HG03565 (cell line): Measurements from ENCODE around the gene LILRA6.
"Not testable (repeated sequence)": the region's sequence is repeated elsewhere in the genome, so short reads cannot be mapped to it uniquely, and the experiment has no call there.

Source experiments
- ATAC-seq: cut with Tn5 transposase; IDR thresholded peaks from one replicate; pipeline ENCODE4 v1.9.1; 2021; ENCODE audit warnings: mild to moderate bottlenecking, moderate library complexity; ENCODE audit not compliant: unreplicated experiment

The LILRA6 gene

DNA sequence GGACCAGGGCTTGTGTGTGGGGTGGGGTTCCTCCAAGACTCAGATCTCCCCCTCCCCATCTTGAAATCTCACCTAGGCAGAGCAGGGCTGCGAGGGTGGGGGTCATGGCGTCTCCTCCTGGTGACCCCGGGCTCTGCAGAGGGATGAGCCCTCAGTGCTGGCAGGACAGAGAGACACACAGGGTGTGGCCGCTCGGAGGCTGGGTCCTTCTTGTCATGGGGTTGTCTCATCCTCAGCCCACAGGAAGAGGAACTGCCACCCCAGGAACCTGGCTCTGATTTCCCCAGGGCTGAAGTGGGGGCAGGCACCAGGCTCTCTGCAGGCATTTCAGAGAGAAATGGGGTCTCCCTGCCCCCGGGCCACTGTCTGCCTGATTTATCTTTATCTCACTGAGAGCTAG lies at the start of gene LILRA6:
TSS of gene LILRA6 (minus strand) at position 145 of the 400 bp plus-strand sequence.
- not testable (repeated sequence) for ATAC-seq

DNA sequence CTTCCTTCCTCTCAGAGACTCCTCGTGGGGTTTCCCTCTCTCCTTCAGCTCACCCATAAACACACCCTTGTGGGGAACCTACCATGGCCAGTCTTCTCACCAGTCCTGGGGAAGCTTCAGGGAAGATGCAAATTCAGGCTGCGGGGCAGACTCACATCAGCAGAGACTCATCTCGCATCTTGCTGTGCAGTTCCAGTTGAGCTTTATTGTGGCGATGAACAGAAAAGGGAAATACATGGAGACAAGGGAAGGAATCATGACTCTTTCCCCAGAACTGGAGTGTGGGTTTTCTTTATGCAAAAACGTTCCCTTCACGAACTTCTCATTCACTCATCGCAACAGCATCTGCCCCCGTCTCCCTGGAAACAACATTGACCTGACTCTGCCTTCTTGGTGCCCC lies 46.6 kb upstream of the LILRA6 start:
- ATAC-seq: not testable (repeated sequence)

GRCh38 chr19:54287456-54287855 lies 44.9 kb upstream of the LILRA6 start:
- no peak for ATAC-seq

DNA sequence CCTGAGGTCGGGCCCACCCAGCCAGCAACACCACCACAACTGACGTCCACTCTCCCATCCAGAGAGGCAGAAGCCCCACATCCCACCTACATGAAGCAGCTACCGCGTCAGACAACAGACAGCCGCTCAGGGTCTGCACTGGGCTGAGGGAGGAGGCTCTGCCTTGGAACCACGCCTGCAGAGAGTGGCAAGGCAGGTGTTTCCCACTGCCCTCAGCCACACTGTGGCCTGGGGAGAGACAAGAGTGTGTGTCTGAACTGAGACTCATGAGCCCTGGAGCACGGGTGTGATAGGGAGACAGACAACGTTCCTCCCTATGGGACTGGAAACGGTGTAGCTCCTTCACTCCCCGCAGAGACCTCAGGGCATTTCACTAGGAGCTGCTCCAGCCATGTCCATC lies 43.7 kb upstream of the LILRA6 start:
- ATAC-seq: not testable (repeated sequence)

DNA sequence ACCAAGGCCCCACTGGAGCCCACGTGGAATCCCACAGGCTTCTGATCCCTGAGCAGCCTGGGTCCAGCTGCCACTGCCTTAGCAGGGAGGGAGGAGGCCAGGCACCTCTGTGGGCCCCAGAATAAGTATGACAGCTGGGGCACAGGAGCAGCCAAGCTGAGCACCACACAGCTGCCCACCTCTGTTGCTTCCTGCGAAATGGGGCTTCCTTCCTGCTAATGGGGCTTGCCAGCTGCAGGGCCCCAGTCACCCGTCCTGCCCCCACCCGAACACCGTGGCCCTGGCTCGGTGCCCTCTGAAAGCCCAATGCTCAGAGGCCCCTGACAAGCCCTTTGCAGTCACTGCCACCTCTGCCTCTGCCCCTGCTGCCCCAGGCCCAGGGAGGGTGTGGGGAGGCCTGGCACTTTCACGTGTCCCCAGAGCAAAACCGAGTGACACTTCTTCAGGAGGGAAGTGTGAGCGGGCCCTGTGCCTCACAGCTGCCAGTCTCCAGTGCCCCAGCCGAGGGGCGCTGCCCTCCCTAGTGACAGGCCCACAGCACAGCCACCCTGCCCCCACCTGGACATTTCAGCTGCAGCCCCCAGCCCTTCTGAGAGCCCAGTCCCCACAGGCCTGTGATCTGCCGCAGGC lies 43.0 kb upstream of the LILRA6 start:
- ATAC-seq: not testable (repeated sequence)

DNA sequence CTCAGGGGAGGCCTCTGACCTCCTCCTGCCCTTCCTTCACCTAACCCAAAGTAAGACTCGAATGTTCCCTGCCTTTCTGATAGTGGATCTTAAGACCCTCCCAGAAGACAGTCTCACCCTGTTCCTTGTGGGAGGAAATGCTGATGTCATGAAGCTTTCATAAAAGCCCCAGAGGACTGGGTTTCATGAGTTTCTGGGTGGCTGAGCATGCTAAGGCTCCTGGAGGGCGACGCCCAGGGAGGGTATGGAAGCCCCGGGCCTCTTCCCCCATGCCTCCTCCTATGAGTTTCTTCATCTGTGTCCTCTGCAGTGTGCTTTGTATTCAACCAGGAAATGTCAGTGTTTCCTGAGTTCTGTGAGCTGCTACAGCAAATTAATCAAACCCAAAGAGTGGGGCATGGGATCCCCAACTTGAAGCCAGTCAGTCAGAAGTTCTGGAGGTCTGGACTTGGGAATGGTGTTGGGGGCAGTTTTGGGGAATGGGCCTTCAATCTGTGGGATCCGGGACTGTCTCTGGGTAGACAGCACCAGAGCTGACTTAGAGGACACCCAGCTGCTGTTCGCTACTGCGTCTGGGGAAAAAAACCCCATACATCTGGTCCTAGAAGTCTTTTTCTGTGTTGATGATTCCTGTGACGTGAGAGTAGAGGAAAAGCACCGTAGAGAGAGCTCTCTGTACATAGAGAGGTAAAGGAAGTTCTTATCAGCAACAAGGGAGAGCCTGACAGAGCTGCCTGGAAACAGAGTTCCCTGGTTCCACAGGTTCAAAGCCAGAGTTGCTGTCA lies 40.3 kb upstream of the LILRA6 start:
- ATAC-seq: no peak

- ATAC-seq: not testable (repeated sequence)
These were observed 39.1 kb upstream of the LILRA6 start for GRCh38 chr19:54281729-54282075.

DNA sequence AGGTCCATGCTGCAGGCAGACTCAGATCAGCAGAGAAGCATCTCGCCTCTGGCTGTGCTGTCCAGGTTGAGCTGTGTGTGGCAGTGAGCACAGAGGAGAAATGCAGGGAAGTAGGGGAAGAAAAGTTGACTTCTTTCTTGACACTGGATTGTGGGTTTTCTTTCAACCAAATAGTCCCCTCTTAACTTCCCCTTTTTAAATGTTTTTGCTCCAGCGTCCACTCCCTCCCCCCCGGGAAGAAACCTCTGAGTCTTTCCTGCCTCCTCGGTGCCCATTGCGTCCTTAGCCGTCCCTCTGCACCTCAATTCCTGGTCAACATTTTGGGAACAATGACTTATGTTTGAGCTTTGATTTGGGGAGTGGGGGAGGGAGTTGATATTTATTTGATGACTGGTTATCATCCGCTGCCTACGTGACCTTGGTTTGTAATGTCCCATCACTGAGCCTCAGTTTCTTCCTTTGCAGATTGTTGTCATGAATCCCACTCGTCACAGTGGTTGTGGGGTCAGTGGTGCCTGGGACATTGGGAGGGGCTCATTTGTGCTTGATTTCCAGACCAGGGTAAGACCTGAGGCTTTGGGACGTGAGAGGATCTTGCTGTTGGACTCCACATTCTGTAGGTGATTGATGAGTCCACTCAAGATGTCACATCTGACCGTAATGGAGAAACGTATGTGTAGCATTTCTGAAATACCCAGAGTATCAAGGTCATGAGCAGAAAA lies 38.6 kb upstream of the LILRA6 start, which contains the start of gene LILRB2:
TSS of gene LILRB2 (minus strand) at position 104 of the 722 bp plus-strand sequence. CDS start 614 bp downstream, outside the sequence.
- no peak for ATAC-seq

GRCh38 chr19:54280441-54280840 lies 37.9 kb upstream of the LILRA6 start:
- ATAC-seq: not testable (repeated sequence)

- ATAC-seq: not testable (repeated sequence)
These were observed 37.4 kb upstream of the LILRA6 start for GRCh38 chr19:54280025-54280424.

GRCh38 chr19:54279406-54279962 lies 36.9 kb upstream of the LILRA6 start:
- no peak for ATAC-seq

GRCh38 chr19:54278571-54279195 lies 36.1 kb upstream of the LILRA6 start:
- ATAC-seq: not testable (repeated sequence)

- ATAC-seq: not testable (repeated sequence)
These were observed 35.5 kb upstream of the LILRA6 start for GRCh38 chr19:54278056-54278455.

- ATAC-seq: not testable (repeated sequence)
These were observed 34.6 kb upstream of the LILRA6 start for GRCh38 chr19:54277111-54277615.

DNA sequence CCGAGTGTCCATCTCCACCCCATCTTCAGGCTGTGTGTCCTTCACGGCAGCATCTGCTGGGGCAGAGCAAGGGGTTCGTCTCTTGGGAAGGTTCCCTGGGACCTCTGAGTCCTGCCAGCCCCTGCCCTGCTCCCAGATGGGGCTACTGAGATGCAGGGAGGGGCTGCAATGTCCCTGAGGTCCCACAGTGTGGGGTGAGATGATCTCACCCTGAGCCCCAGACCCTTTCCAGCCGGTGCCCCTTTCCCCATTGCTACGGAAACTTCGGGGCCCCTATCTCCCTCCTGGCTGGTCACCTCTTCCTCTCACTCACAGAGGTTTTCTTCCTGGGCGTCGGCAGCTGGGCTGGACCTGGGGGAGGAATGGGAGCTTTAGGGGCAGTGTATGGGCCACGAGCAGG lies 33.4 kb upstream of the LILRA6 start:
- no peak for ATAC-seq

- not testable (repeated sequence) for ATAC-seq
These were observed 31.9 kb upstream of the LILRA6 start for GRCh38 chr19:54274516-54274915.

DNA sequence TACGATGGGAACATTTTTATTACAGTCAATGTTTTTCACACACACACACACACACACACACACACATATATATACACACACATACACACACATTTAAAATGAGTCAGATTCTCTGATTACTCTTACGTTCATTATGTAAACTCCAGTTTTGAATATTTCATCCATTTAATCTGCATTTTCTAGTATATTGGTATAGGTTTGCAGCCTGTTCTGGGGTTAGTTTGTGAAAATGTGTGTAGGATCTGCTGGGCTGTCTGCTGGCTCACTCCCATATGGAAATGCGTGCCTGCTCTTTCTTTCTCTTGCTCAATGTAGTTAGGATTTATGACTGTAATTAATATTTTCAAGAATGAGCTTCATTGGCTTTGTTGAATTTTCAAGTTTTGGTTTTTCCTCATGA lies 31.2 kb upstream of the LILRA6 start:
- no peak for ATAC-seq

GRCh38 chr19:54272181-54272580 lies 29.6 kb upstream of the LILRA6 start:
- ATAC-seq: not testable (repeated sequence)

GRCh38 chr19:54271587-54271986 lies 29.0 kb upstream of the LILRA6 start:
- ATAC-seq: not testable (repeated sequence)

GRCh38 chr19:54271106-54271505 lies 28.5 kb upstream of the LILRA6 start:
- ATAC-seq: no peak

GRCh38 chr19:54268936-54269335 lies 26.3 kb upstream of the LILRA6 start:
- ATAC-seq: no peak
